HepG2 (cell line): ENCODE results near the gene TUBGCP4. TPM values are rescaled to one million over a fixed set of nuclear protein-coding genes. Genes with fewer than 3 reads are reported as not detected.

ENCODE experiments used
- CREM ChIP-seq, 2 experiments: sonication (generic) in 1 of 2; formaldehyde crosslinking in 1 of 2; IDR thresholded peaks; 2 replicates each; pipeline versions ENCODE4 v1.4.0 to v1.6.1; 2016 to 2020; ENCODE audit warnings: antibody characterized with exemption in 1 of 2, mild to moderate bottlenecking in 1 of 2, missing genetic modification reagents in 1 of 2
- EZH2 ChIP-seq: conservative IDR thresholded peaks from 2 replicates; pipeline ENCODE4 v1.6.1; 2012; ENCODE audit warnings: mild to moderate bottlenecking, low read depth, low read length, moderate library complexity
- NFE2L1 ChIP-seq: sonication (generic); formaldehyde crosslinking; IDR thresholded peaks from 2 replicates; pipeline ENCODE4 v1.4.0; 2020; ENCODE audit warnings: missing genetic modification reagents, mild to moderate bottlenecking, borderline replicate concordance
- NRL ChIP-seq: sonication (generic); formaldehyde crosslinking; IDR thresholded peaks from 2 replicates; pipeline ENCODE4 v1.5.0; 2020; ENCODE audit warnings: missing genetic modification reagents, mild to moderate bottlenecking, moderate library complexity, borderline replicate concordance
- SAFB2 ChIP-seq: sonication (generic); formaldehyde crosslinking; IDR thresholded peaks from 2 replicates; pipeline ENCODE4 v1.5.1; 2020; ENCODE audit warnings: missing genetic modification reagents, low read depth, mild to moderate bottlenecking, borderline replicate concordance
- SMARCC2 ChIP-seq: fragments of 450-650 bp; IDR thresholded peaks from 2 replicates; pipeline ENCODE4 v1.6.1; 2017; ENCODE audit warnings: antibody characterized with exemption, mild to moderate bottlenecking
- SMARCE1 ChIP-seq: fragments of 450-650 bp; IDR thresholded peaks from 2 replicates; pipeline ENCODE4 v1.6.1; 2017; ENCODE audit warnings: borderline replicate concordance
- SRF ChIP-seq: IDR thresholded peaks from 2 replicates; pipeline ENCODE4 v1.6.1; 2011; ENCODE audit warnings: mild to moderate bottlenecking, low read depth, low read length, moderate library complexity
- SRSF9 ChIP-seq: fragments of 200-400 bp; formaldehyde crosslinking; IDR thresholded peaks from 2 replicates; pipeline ENCODE4 v1.6.1; 2018; ENCODE audit warnings: borderline replicate concordance, mild to moderate bottlenecking, low read depth, low read length; ENCODE audit not compliant: insufficient read depth, poor library complexity, severe bottlenecking
- ZFP36L1 ChIP-seq: sonication (generic); formaldehyde crosslinking; IDR thresholded peaks from 2 replicates; pipeline ENCODE4 v1.8.0; 2022; ENCODE audit warnings: mild to moderate bottlenecking, missing genetic modification reagents, moderate library complexity
- ZIK1 ChIP-seq: sonication (generic); formaldehyde crosslinking; IDR thresholded peaks from 2 replicates; pipeline ENCODE4 v1.5.0; 2020; ENCODE audit warnings: mild to moderate bottlenecking, low read depth, missing genetic modification reagents, borderline replicate concordance
- ZNF230 ChIP-seq: sonication (generic); formaldehyde crosslinking; IDR thresholded peaks from 2 replicates; pipeline ENCODE4 v1.4.0; 2020; ENCODE audit warnings: mild to moderate bottlenecking, missing genetic modification reagents
- ZNF235 ChIP-seq: sonication (generic); formaldehyde crosslinking; IDR thresholded peaks from 2 replicates; pipeline ENCODE4 v1.8.1; 2023; ENCODE audit warnings: mild to moderate bottlenecking, missing genetic modification reagents, borderline replicate concordance
- ZSCAN31 ChIP-seq: sonication (generic); formaldehyde crosslinking; IDR thresholded peaks from 2 replicates; pipeline ENCODE4 v1.5.0; 2020; ENCODE audit warnings: low read depth, mild to moderate bottlenecking, missing genetic modification reagents
- polyA plus RNA-seq, 8 experiments: library from polyadenylated mRNA; depleted of rRNA in 3 of 8; stranded (reverse) in 7 of 8; unstranded in 1 of 8; fragments of >200 nt; fragmentation: Illumina TruSeq in 4 of 8; extraction: Trizol in 4 of 8; gene quantifications; 2 replicates each; pipeline versions ENCODE4 v1.2.1 to v1.2.3, GENCODE V29; 2011 to 2016; ENCODE audit warnings: low read depth in 4 of 8, missing spikeins in 1 of 8, mixed read lengths in 1 of 8; ENCODE audit not compliant: insufficient read depth in 1 of 8
- total RNA-seq, 5 experiments: library from RNA; depleted of rRNA; stranded (reverse); fragments of >200 nt; fragmentation: Illumina TruSeq; extraction: Trizol; gene quantifications; 2 replicates each; pipeline ENCODE4 v1.2.3, GENCODE V29; 2016; ENCODE audit warnings: low read depth in 1 of 5
- TF ChIP-seq, protein P1 (sequence below): sonication (generic); formaldehyde crosslinking; conservative IDR thresholded peaks from 2 replicates; pipeline ENCODE4 v1.4.0; 2020; ENCODE audit warnings: missing genetic modification reagents
- TF ChIP-seq, protein P2 (sequence below): sonication (generic); formaldehyde crosslinking; IDR thresholded peaks from 2 replicates; pipeline ENCODE4 v1.8.1; 2023; ENCODE audit warnings: mild to moderate bottlenecking, missing genetic modification reagents
- TF ChIP-seq, protein P3 (sequence below): fragments of 450-650 bp; IDR thresholded peaks from 2 replicates; pipeline ENCODE4 v1.6.1; 2016
- TF ChIP-seq, protein P4 (sequence below): IDR thresholded peaks from 2 replicates; pipeline ENCODE4 v1.6.1; 2016; ENCODE audit warnings: missing genetic modification reagents, missing compliant biosample characterization

TUBGCP4 gene
- total and polyA plus RNA-seq, 2 of the 13 experiments (the other 11 are each of a cell fraction or from before 2014, with no cell fraction given), result 15.0 to 20.5 TPM

DNA sequence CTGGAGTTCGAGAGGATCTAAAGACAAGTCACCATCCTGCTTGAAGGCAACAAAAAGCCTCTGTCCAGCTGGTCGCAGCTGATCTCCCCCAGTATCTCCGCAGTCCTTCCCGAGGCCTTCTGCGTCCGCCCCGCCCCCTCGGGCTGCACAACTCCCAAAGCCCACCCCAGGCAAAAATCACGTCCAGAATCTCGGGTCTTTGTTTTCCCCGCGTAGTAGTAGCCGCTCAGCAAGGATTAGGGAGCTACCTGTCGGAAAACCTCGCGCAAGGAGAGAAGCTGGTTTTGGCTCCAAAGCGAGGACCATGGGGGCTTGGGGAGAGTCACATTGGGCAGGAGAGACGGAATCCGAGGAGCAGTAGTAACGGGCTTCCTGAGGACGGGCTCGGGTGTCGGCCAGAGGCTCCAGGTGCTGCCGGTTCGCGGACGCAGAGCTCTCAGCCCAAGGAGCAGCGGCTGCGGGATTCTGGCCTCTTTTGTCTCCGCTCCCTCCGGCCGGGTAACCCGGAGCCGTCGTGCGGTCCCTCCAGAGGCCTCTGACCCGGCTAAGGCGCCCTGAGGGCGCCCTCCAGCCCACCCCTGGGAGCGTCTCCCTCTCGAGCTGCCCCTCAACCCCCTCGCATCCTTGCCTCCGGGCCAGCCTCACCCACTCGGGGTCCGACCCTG, 459 bp upstream of the TUBGCP4 start (continued):
- TF ChIP-seq SRSF9 (no peak), EZH2 (no peak), CREM (IDR thresholded peaks at IDR 0.05) (no peak), CREM (CRISPR knock-in tag; IDR thresholded peaks at IDR 0.05) (no peak), SMARCE1 (no peak), NRL (CRISPR knock-in tag) (peak; percentile 23; the same call in 1 of the 2 replicates), SAFB2 (CRISPR knock-in tag) (no peak), ZFP36L1 (CRISPR knock-in tag) (no peak), ZNF230 (no peak), SMARCC2 (no peak), ZSCAN31 (CRISPR knock-in tag) (no peak), NFE2L1 (CRISPR knock-in tag) (no peak), SRF (no peak), ZIK1 (CRISPR knock-in tag) (0 out of 2 replicates have a peak, but pooled peaks have one; percentile 26), ZNF235 (CRISPR knock-in tag) (no peak)
- TF ChIP-seq, protein P1, sequence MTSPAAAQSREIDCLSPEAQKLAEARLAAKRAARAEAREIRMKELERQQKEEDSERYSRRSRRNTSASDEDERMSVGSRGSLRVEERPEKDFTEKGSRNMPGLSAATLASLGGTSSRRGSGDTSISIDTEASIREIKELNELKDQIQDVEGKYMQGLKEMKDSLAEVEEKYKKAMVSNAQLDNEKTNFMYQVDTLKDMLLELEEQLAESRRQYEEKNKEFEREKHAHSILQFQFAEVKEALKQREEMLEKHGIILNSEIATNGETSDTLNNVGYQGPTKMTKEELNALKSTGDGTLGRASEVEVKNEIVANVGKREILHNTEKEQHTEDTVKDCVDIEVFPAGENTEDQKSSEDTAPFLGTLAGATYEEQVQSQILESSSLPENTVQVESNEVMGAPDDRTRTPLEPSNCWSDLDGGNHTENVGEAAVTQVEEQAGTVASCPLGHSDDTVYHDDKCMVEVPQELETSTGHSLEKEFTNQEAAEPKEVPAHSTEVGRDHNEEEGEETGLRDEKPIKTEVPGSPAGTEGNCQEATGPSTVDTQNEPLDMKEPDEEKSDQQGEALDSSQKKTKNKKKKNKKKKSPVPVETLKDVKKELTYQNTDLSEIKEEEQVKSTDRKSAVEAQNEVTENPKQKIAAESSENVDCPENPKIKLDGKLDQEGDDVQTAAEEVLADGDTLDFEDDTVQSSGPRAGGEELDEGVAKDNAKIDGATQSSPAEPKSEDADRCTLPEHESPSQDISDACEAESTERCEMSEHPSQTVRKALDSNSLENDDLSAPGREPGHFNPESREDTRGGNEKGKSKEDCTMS, result no peak
- TF ChIP-seq, protein P2, sequence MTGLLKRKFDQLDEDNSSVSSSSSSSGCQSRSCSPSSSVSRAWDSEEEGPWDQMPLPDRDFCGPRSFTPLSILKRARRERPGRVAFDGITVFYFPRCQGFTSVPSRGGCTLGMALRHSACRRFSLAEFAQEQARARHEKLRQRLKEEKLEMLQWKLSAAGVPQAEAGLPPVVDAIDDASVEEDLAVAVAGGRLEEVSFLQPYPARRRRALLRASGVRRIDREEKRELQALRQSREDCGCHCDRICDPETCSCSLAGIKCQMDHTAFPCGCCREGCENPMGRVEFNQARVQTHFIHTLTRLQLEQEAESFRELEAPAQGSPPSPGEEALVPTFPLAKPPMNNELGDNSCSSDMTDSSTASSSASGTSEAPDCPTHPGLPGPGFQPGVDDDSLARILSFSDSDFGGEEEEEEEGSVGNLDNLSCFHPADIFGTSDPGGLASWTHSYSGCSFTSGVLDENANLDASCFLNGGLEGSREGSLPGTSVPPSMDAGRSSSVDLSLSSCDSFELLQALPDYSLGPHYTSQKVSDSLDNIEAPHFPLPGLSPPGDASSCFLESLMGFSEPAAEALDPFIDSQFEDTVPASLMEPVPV (CRISPR knock-in tag), result no peak
- TF ChIP-seq, protein P3, sequence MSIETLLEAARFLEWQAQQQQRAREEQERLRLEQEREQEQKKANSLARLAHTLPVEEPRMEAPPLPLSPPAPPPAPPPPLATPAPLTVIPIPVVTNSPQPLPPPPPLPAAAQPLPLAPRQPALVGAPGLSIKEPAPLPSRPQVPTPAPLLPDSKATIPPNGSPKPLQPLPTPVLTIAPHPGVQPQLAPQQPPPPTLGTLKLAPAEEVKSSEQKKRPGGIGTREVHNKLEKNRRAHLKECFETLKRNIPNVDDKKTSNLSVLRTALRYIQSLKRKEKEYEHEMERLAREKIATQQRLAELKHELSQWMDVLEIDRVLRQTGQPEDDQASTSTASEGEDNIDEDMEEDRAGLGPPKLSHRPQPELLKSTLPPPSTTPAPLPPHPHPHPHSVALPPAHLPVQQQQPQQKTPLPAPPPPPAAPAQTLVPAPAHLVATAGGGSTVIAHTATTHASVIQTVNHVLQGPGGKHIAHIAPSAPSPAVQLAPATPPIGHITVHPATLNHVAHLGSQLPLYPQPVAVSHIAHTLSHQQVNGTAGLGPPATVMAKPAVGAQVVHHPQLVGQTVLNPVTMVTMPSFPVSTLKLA, result no peak
- TF ChIP-seq, protein P4, sequence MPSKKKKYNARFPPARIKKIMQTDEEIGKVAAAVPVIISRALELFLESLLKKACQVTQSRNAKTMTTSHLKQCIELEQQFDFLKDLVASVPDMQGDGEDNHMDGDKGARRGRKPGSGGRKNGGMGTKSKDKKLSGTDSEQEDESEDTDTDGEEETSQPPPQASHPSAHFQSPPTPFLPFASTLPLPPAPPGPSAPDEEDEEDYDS (CRISPR knock-in tag), result 0 out of 2 replicates have a peak, but pooled peaks have one; percentile 10
